MCF 10A (cell line): ENCODE data around the gene SECTM1. TPM values are rescaled to one million over a fixed set of nuclear protein-coding genes. Genes with fewer than 3 reads are reported as not detected.

Experiments used
- BruUV-seq: library from RNA; stranded (reverse); fragments of 400-500 nt; replicated peaks from 2 replicates; lab custom pipeline; 2021; lab: Mats Ljungman, UMichigan
- CTCF ChIA-PET: fragments of 300-600 bp; sonication (Branson Sonifier 250); formaldehyde crosslinking; extraction: SDS; loops from one replicate; lab custom pipeline; 2021; ENCODE audit warnings: antibody characterized with exemption, inconsistent platforms; lab: Yijun Ruan, JAX
- POLR2A ChIA-PET: fragments of 300-600, 350-650 bp; sonication (Branson Sonifier 250); formaldehyde crosslinking; extraction: SDS; loops from one replicate; lab custom pipeline; 2020; ENCODE audit warnings: antibody characterized with exemption, inconsistent platforms; lab: Yijun Ruan, JAX
- DNase-seq: peaks from one replicate; pipeline ENCODE4 v3.0.0-alpha.2; 2018; ENCODE audit not compliant: unreplicated experiment
- H3K27ac Mint-ChIP-seq: one replicate; pipeline ENCODE4 v1.8.0; 2022; ENCODE audit warnings: mild to moderate bottlenecking, low read depth, mixed read lengths; ENCODE audit not compliant: unreplicated experiment
- H3K27me3 Mint-ChIP-seq: one replicate; pipeline ENCODE4 v1.8.0; 2022; ENCODE audit warnings: mixed read lengths; ENCODE audit not compliant: insufficient read depth, unreplicated experiment
- H3K36me3 Mint-ChIP-seq: one replicate; pipeline ENCODE4 v1.8.0; 2022; ENCODE audit warnings: mild to moderate bottlenecking, moderate library complexity, mixed read lengths; ENCODE audit not compliant: insufficient read depth, unreplicated experiment
- H3K4me1 Mint-ChIP-seq: one replicate; pipeline ENCODE4 v1.8.0; 2022; ENCODE audit warnings: mixed read lengths; ENCODE audit not compliant: insufficient read depth, unreplicated experiment
- H3K4me3 Mint-ChIP-seq: one replicate; pipeline ENCODE4 v1.8.0; 2022; ENCODE audit warnings: mild to moderate bottlenecking, moderate library complexity, mixed read lengths; ENCODE audit not compliant: unreplicated experiment
- H3K9me3 Mint-ChIP-seq: one replicate; pipeline ENCODE4 v1.8.0; 2022; ENCODE audit warnings: mixed read lengths; ENCODE audit not compliant: unreplicated experiment
- CTCF ChIP-seq: fragments of 200-600 bp; IDR thresholded peaks from one replicate; pipeline ENCODE4 v1.8.0; 2022; ENCODE audit warnings: antibody characterized with exemption, mild to moderate bottlenecking; ENCODE audit not compliant: unreplicated experiment
- intact Hi-C: fragments of 100-400 bp; cut with micrococcal nuclease; formaldehyde crosslinking; loops from 2 replicates; pipeline ENCODE4 v1.14.1; 2022
- total RNA-seq: library from RNA; stranded (reverse); gene quantifications from 2 replicates; pipeline ENCODE4 v1.2.3, GENCODE V29; 2022

Gene SECTM1
- total RNA-seq, 1 experiment from 2014 or later, result 13.4 TPM

GRCh38 chr17:82357394-82357793, 23.8 kb upstream of the SECTM1 start:
- no TSS peak for BruUV-seq
- ChIA-PET POLR2A (interaction anchor here (0.6 to 0.8 kb wide), 2 partner anchors 10 to 60 kb away, joined by 3 read pairs; partner anchors contain the start of gene HEXD), CTCF (interaction anchor here (0.7 to 1.4 kb wide), 3 partner anchors 56 to 301 kb away, joined by 3 to 5 read pairs (median 3); partner anchors contain the start of genes HEXD and OGFOD3)
- no peaks in the 10 kb centered on the region for H3K36me3 Mint-ChIP-seq
- no peak overlapping the region for H3K4me3 Mint-ChIP-seq
- peaks cover 9% of the 10 kb centered on the region for H3K4me1 Mint-ChIP-seq
- no peak for DNase-seq
- intact Hi-C loops, result loop anchor here (10.0 kb wide), 1 partner anchor 167 kb away; no protein-coding TSS in a partner anchor
- H3K9me3 Mint-ChIP-seq, result no peaks in the 10 kb centered on the region
- TF ChIP-seq CTCF, result no peak
- H3K27me3 Mint-ChIP-seq, result no peaks in the 10 kb centered on the region
- H3K27ac Mint-ChIP-seq, result no peak overlapping the region

GRCh38 chr17:82356845-82357355, 23.3 kb upstream of the SECTM1 start:
- Mint-ChIP-seq H3K9me3 (no peaks in the 10 kb centered on the region), H3K4me1 (peaks cover 9% of the 10 kb centered on the region), H3K36me3 (no peaks in the 10 kb centered on the region), H3K27me3 (no peaks in the 10 kb centered on the region), H3K4me3 (no peak overlapping the region), H3K27ac (peak overlapping the region; percentile 73)
- no TSS peak for BruUV-seq
- CTCF ChIA-PET, result interaction anchor here (0.7 to 1.4 kb wide), 2 partner anchors 14 to 61 kb away, joined by 3 read pairs; partner anchors contain the start of genes HEXD and OGFOD3
- DNase-seq, result no peak
- POLR2A ChIA-PET, result interaction anchor here (0.6 to 1.9 kb wide), 5 partner anchors 9 to 359 kb away, joined by 3 to 11 read pairs (median 3); partner anchors contain the start of gene FN3KRP
- no peak for TF ChIP-seq CTCF
- intact Hi-C loops, result loop anchor here (10.0 kb wide), 1 partner anchor 168 kb away; no protein-coding TSS in a partner anchor

GRCh38 chr17:82355770-82356427, 22.3 kb upstream of the SECTM1 start:
- Mint-ChIP-seq H3K27ac (peak overlapping the region; percentile 73), H3K4me3 (no peak overlapping the region), H3K4me1 (peaks cover 9% of the 10 kb centered on the region), H3K9me3 (no peaks in the 10 kb centered on the region), H3K36me3 (no peaks in the 10 kb centered on the region), H3K27me3 (no peaks in the 10 kb centered on the region)
- peak; percentile 59 for DNase-seq
- CTCF ChIA-PET, result interaction anchor here (0.7 to 1.4 kb wide), 2 partner anchors 15 to 62 kb away, joined by 3 read pairs; partner anchors contain the start of genes HEXD and OGFOD3
- intact Hi-C loops, result loop anchor here (10.0 kb wide), 1 partner anchor 169 kb away; no protein-coding TSS in a partner anchor
- TF ChIP-seq CTCF, result no peak
- POLR2A ChIA-PET, result interaction anchor here (0.9 to 1.9 kb wide), 8 partner anchors 11 to 360 kb away, joined by 3 to 11 read pairs (median 4); partner anchors contain the start of genes FN3KRP and HEXD
- BruUV-seq, result no TSS peak

GRCh38 chr17:82354804-82355308, 21.3 kb upstream of the SECTM1 start:
- POLR2A ChIA-PET, result interaction anchor here (1.9 kb wide), 1 partner anchor 173 kb away, joined by 6 read pairs; no protein-coding TSS in a partner anchor
- H3K36me3 Mint-ChIP-seq, result no peaks in the 10 kb centered on the region
- no TSS peak for BruUV-seq
- no peaks in the 10 kb centered on the region for H3K9me3 Mint-ChIP-seq
- no peak for DNase-seq
- TF ChIP-seq CTCF, result no peak
- H3K27ac Mint-ChIP-seq, result no peak overlapping the region
- intact Hi-C loops, result loop anchor here (10.0 kb wide), 1 partner anchor 170 kb away; no protein-coding TSS in a partner anchor
- CTCF ChIA-PET, result no interaction called here
- peaks cover 9% of the 10 kb centered on the region for H3K4me1 Mint-ChIP-seq
- H3K27me3 Mint-ChIP-seq, result no peaks in the 10 kb centered on the region
- no peak overlapping the region for H3K4me3 Mint-ChIP-seq
